HCT116 (cell line): Measurements from ENCODE around the gene GIMD1. TPM values are rescaled to one million over a fixed set of nuclear protein-coding genes. Genes with fewer than 3 reads are reported as not detected.

Experiments used
- ATAC-seq: fragments of 200-7000 bp; cut with Tn5 transposase; 2 replicates; pipeline ENCODE4 v1.9.1; 2020; ENCODE audit warnings: mild to moderate bottlenecking, moderate library complexity
- BruUV-seq: library from RNA; stranded (reverse); fragments of 400-500 nt; replicated peaks from 2 replicates; lab custom pipeline; 2021; lab: Mats Ljungman, UMichigan
- CTCF ChIA-PET: fragments of 300-600 bp; sonication (Branson Sonifier 250); formaldehyde crosslinking; loops from one replicate; lab custom pipeline; 2021; ENCODE audit warnings: antibody characterized with exemption; lab: Charles Lee
- POLR2A ChIA-PET: fragments of 300-600, 350-600 bp; sonication (Branson Sonifier 250); formaldehyde crosslinking; loops from one replicate; lab custom pipeline; 2021; ENCODE audit warnings: antibody characterized with exemption; lab: Charles Lee
- RAD21 ChIA-PET, 2 experiments: fragments of 300-600 bp; sonication (Branson Sonifier 250); formaldehyde crosslinking; loops; one replicate each; lab custom pipeline; 2023; ENCODE audit warnings: low total read pairs in 2 of 2; ENCODE audit not compliant: uncharacterized antibody in 2 of 2, unreplicated experiment in 2 of 2, low non-redundant PET in 1 of 2; lab: Charles Lee
- DNase-seq: peaks from one replicate; pipeline ENCODE4 v3.0.0-alpha.2; 2010; ENCODE audit warnings: low read depth, low spot score
- H2AFZ ChIP-seq: fragments of 200-600 bp; shearing (Covaris generic), sonication (generic); 2 replicates; pipeline ENCODE4 v1.6.1; 2017; ENCODE audit warnings: low read depth, mixed run types, mixed read lengths, antibody characterized with exemption, low read length; ENCODE audit not compliant: poor library complexity, severe bottlenecking
- H3K27ac ChIP-seq: 2 replicates; pipeline ENCODE4 v1.5.1; 2012; ENCODE audit warnings: low read depth, low read length
- H3K27me3 ChIP-seq: fragments of 200-600 bp; sonication (generic); 2 replicates; pipeline ENCODE4 v1.6.1; 2016; ENCODE audit warnings: mixed run types, low read length, mixed read lengths; ENCODE audit not compliant: insufficient read depth
- H3K36me3 ChIP-seq, 2 experiments: fragments of 200-500 bp in 1 of 2; fragments of 200-600 bp in 1 of 2; sonication (Bioruptor generic) in 1 of 2; sonication (generic) in 1 of 2; 2 replicates each; pipeline versions ENCODE4 v1.5.1 to v1.6.1; 2014 to 2016; ENCODE audit warnings: low read length in 2 of 2, inconsistent platforms in 1 of 2, mixed read lengths in 1 of 2, mixed run types in 1 of 2; ENCODE audit not compliant: insufficient read depth in 2 of 2, control insufficient read depth in 1 of 2
- H3K4me1 ChIP-seq, 2 experiments: fragments of 200-600 bp in 1 of 2; sonication (generic) in 1 of 2; 2 replicates each; pipeline versions ENCODE4 v1.5.1 to v1.6.1; 2012 to 2017; ENCODE audit warnings: low read length in 2 of 2, inconsistent platforms in 1 of 2, mild to moderate bottlenecking in 1 of 2, mixed read lengths in 1 of 2, mixed run types in 1 of 2, moderate library complexity in 1 of 2; ENCODE audit not compliant: insufficient read depth in 2 of 2, control insufficient read depth in 1 of 2
- H3K4me2 ChIP-seq: fragments of 200-600 bp; sonication (generic); 2 replicates; pipeline ENCODE4 v1.6.1; 2017; ENCODE audit warnings: mixed run types, low read length, mixed read lengths
- H3K4me3 ChIP-seq, 2 experiments: fragments of 200-600 bp in 1 of 2; sonication (generic) in 1 of 2; replicated peaks in 1 of 2; 2 replicates each; pipeline ENCODE4 v1.5.1; 2011 to 2016; ENCODE audit warnings: low read length in 2 of 2, control low read depth in 1 of 2, low read depth in 1 of 2, mild to moderate bottlenecking in 1 of 2, mixed read lengths in 1 of 2, mixed run types in 1 of 2
- H3K79me2 ChIP-seq: fragments of 200-600 bp; sonication (generic); 2 replicates; pipeline ENCODE4 v1.6.1; 2017; ENCODE audit warnings: mild to moderate bottlenecking, mixed run types, low read length, moderate library complexity, mixed read lengths; ENCODE audit not compliant: insufficient read depth
- H3K9ac ChIP-seq: fragments of 200-600 bp; sonication (generic); 2 replicates; pipeline ENCODE4 v1.6.1; 2016; ENCODE audit warnings: low read length, mixed read lengths
- H3K9me2 ChIP-seq: fragments of 200-600 bp; sonication (generic), shearing (Covaris generic); 2 replicates; pipeline ENCODE4 v1.6.1; 2017; ENCODE audit warnings: mixed run types, mild to moderate bottlenecking, moderate library complexity; ENCODE audit not compliant: insufficient read depth
- H3K9me3 ChIP-seq, 2 experiments: fragments of 200-500 bp in 1 of 2; fragments of 200-600 bp in 1 of 2; sonication (Bioruptor generic) in 1 of 2; sonication (generic) in 1 of 2; 2 replicates each; pipeline ENCODE4 v1.6.1; 2014 to 2017; ENCODE audit warnings: low read length in 2 of 2, mixed read lengths in 2 of 2, inconsistent platforms in 1 of 2, low read depth in 1 of 2, mild to moderate bottlenecking in 1 of 2, mixed run types in 1 of 2, moderate library complexity in 1 of 2; ENCODE audit not compliant: control insufficient read depth in 1 of 2, insufficient read depth in 1 of 2
- H4K20me1 ChIP-seq: fragments of 200-600 bp; sonication (generic), shearing (Covaris generic); 2 replicates; pipeline ENCODE4 v1.6.1; 2017; ENCODE audit warnings: mixed run types, mild to moderate bottlenecking, moderate library complexity; ENCODE audit not compliant: insufficient read depth
- CEBPB ChIP-seq: IDR thresholded peaks from 2 replicates; pipeline ENCODE4 v1.6.1; 2012; ENCODE audit warnings: low read depth
- EGR1 ChIP-seq: IDR thresholded peaks from 2 replicates; pipeline ENCODE4 v1.6.1; 2012; ENCODE audit warnings: low read depth
- ELF1 ChIP-seq: IDR thresholded peaks from 2 replicates; pipeline ENCODE4 v1.6.1; 2012; ENCODE audit warnings: low read depth, borderline replicate concordance
- EZH2phosphoT487 ChIP-seq: fragments of 200-600 bp; IDR thresholded peaks from 2 replicates; pipeline ENCODE4 v1.6.1; 2018; ENCODE audit warnings: antibody characterized with exemption, borderline replicate concordance
- FOSL1 ChIP-seq: IDR thresholded peaks from 2 replicates; pipeline ENCODE4 v1.6.1; 2012; ENCODE audit warnings: low read depth
- JUND ChIP-seq: IDR thresholded peaks from 2 replicates; pipeline ENCODE4 v1.6.1; 2012
- MAX ChIP-seq: IDR thresholded peaks from 2 replicates; pipeline ENCODE4 v1.6.1; 2012
- POLR2AphosphoS5 ChIP-seq: IDR thresholded peaks from 2 replicates; pipeline ENCODE4 v1.6.1; 2011; ENCODE audit warnings: mild to moderate bottlenecking, low read depth, low read length, moderate library complexity
- RAD21 ChIP-seq: IDR thresholded peaks from 2 replicates; pipeline ENCODE4 v1.6.1; 2012; ENCODE audit warnings: low read depth, mild to moderate bottlenecking
- REST ChIP-seq: IDR thresholded peaks from 2 replicates; pipeline ENCODE4 v1.6.1; 2012; ENCODE audit warnings: low read depth
- SIN3A ChIP-seq: IDR thresholded peaks from 2 replicates; pipeline ENCODE4 v1.6.1; 2012; ENCODE audit warnings: low read depth
- SP1 ChIP-seq: IDR thresholded peaks from 2 replicates; pipeline ENCODE4 v1.6.1; 2012; ENCODE audit warnings: low read depth
- YY1 ChIP-seq: IDR thresholded peaks from 2 replicates; pipeline ENCODE4 v1.6.1; 2011; ENCODE audit warnings: low read length, low read depth, moderate library complexity, mild to moderate bottlenecking; ENCODE audit not compliant: insufficient replicate concordance; ENCODE audit errors: extremely low read depth
- ZNF274 ChIP-seq: fragments of 200-500 bp; sonication (Bioruptor generic); IDR thresholded peaks from 2 replicates; pipeline ENCODE4 v1.6.1; 2014; ENCODE audit warnings: mild to moderate bottlenecking, low read depth, low read length, inconsistent platforms
- intact Hi-C: fragments of 100-400 bp; cut with micrococcal nuclease; formaldehyde crosslinking; loops from 2 replicates; pipeline ENCODE4 v1.10.0; 2022
- total RNA-seq: library from RNA; stranded (reverse); gene quantifications from one replicate; pipeline ENCODE4 v1.2.1, GENCODE V29; 2021; ENCODE audit not compliant: unreplicated experiment
- TF ChIP-seq, protein P1 (sequence below): IDR thresholded peaks from 2 replicates; pipeline ENCODE4 v1.6.1; 2012
- TF ChIP-seq, protein P2 (sequence below): IDR thresholded peaks from 2 replicates; pipeline ENCODE4 v1.6.1; 2011; ENCODE audit warnings: mild to moderate bottlenecking, low read length, moderate library complexity; ENCODE audit not compliant: insufficient replicate concordance; ENCODE audit errors: extremely low read depth
- TF ChIP-seq, protein P3 (sequence below), 3 experiments: fragments of 200-600 bp in 1 of 3; sonication (generic) in 1 of 3; IDR thresholded peaks in 2 of 3; conservative IDR thresholded peaks in 1 of 3; 2 replicates each; pipeline ENCODE4 v1.5.1; 2012 to 2017; ENCODE audit warnings: low read depth in 2 of 3, low read length in 2 of 3, antibody characterized with exemption in 1 of 3, borderline replicate concordance in 1 of 3, control low read depth in 1 of 3, mild to moderate bottlenecking in 1 of 3, mixed read lengths in 1 of 3, mixed run types in 1 of 3, moderate library complexity in 1 of 3; ENCODE audit not compliant: insufficient read depth in 1 of 3

The GIMD1 gene
- total RNA-seq, 1 experiment from 2014 or later, result not detected

- intact Hi-C loops, result no loop called here
- H3K4me2 ChIP-seq, result no peak overlapping the region
- ChIA-PET RAD21 (no interaction called here), POLR2A (no interaction called here), CTCF (no interaction called here)
- no peaks in the 10 kb centered on the region for H3K4me1 ChIP-seq
- H3K9ac ChIP-seq, result no peak overlapping the region
- H4K20me1 ChIP-seq, result 0 out of 2 replicates have a peak, but pooled peaks cover 4% of the 10 kb centered on the region
- no TSS peak for BruUV-seq
- H2AFZ ChIP-seq, result no peak overlapping the region
- peaks cover 35 to 43% of the 10 kb centered on the region in 2 experiments for H3K36me3 ChIP-seq
- no peaks in the 10 kb centered on the region for H3K9me2 ChIP-seq
- no peak overlapping the region for H3K27ac ChIP-seq
- DNase-seq, result no peak
- no peak for ATAC-seq
- no peaks in the 10 kb centered on the region for H3K9me3 ChIP-seq
- H3K79me2 ChIP-seq, result peaks cover 52% of the 10 kb centered on the region
- TF ChIP-seq ELF1 (no peak), POLR2AphosphoS5 (no peak), SP1 (no peak), MAX (no peak), RAD21 (no peak), EZH2phosphoT487 (no peak), CEBPB (no peak), SIN3A (no peak), FOSL1 (no peak), JUND (no peak), ZNF274 (no peak), EGR1 (no peak), YY1 (no peak), REST (no peak)
- TF ChIP-seq, protein P1, sequence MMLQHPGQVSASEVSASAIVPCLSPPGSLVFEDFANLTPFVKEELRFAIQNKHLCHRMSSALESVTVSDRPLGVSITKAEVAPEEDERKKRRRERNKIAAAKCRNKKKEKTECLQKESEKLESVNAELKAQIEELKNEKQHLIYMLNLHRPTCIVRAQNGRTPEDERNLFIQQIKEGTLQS, result no peak
- TF ChIP-seq, protein P2, sequence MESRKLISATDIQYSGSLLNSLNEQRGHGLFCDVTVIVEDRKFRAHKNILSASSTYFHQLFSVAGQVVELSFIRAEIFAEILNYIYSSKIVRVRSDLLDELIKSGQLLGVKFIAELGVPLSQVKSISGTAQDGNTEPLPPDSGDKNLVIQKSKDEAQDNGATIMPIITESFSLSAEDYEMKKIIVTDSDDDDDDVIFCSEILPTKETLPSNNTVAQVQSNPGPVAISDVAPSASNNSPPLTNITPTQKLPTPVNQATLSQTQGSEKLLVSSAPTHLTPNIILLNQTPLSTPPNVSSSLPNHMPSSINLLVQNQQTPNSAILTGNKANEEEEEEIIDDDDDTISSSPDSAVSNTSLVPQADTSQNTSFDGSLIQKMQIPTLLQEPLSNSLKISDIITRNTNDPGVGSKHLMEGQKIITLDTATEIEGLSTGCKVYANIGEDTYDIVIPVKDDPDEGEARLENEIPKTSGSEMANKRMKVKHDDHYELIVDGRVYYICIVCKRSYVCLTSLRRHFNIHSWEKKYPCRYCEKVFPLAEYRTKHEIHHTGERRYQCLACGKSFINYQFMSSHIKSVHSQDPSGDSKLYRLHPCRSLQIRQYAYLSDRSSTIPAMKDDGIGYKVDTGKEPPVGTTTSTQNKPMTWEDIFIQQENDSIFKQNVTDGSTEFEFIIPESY, result no peak
- TF ChIP-seq, protein P3, sequence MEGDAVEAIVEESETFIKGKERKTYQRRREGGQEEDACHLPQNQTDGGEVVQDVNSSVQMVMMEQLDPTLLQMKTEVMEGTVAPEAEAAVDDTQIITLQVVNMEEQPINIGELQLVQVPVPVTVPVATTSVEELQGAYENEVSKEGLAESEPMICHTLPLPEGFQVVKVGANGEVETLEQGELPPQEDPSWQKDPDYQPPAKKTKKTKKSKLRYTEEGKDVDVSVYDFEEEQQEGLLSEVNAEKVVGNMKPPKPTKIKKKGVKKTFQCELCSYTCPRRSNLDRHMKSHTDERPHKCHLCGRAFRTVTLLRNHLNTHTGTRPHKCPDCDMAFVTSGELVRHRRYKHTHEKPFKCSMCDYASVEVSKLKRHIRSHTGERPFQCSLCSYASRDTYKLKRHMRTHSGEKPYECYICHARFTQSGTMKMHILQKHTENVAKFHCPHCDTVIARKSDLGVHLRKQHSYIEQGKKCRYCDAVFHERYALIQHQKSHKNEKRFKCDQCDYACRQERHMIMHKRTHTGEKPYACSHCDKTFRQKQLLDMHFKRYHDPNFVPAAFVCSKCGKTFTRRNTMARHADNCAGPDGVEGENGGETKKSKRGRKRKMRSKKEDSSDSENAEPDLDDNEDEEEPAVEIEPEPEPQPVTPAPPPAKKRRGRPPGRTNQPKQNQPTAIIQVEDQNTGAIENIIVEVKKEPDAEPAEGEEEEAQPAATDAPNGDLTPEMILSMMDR (IDR thresholded peaks at IDR 0.05 in 2 of 3, conservative IDR thresholded peaks at IDR 0.05 in 1 of 3; ENCODE audit: borderline replicate concordance in 1 of 3, insufficient read depth in 1 of 3, low read depth in 2 of 3, low read length in 2 of 3), result no peak
- H3K4me3 ChIP-seq, result no peak overlapping the region
- no peaks in the 10 kb centered on the region for H3K27me3 ChIP-seq
Observed at GRCh38 chr4:106325800-106326199, 42.8 kb downstream of the GIMD1 start.
